ENCODE results near the gene DDI2.
"Not testable (repeated sequence)": the region's sequence is repeated elsewhere in the genome, so short reads cannot be mapped to it uniquely, and the experiment has no call there.

The DDI2 gene

DNA sequence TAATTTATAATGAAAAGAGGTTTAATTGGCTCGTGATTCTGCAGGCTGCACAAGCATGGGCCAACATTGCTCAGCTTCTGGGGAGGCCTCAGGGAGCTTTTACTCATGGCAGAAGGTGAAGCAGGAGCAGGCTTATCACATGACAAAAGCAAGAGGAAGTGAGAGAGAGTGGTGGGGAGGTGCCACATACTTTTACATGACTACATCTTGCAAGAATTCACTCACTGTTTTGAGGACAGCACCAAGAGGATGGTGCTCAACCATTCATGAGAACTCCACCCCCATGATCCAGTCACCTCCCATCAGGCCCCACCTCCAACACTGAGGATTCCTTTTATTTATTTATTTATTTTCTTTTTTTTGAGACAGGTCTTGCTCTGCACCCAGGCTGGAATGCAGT, 61.3 kb downstream of the DDI2 start:
- DNase-seq (ENCODE audit: low read depth in 2 of 2) = no peak

- no peak for DNase-seq (ENCODE audit: low read depth in 2 of 2)
Observed at GRCh38 chr1:15680131-15680530, 62.9 kb downstream of the DDI2 start.

DNA sequence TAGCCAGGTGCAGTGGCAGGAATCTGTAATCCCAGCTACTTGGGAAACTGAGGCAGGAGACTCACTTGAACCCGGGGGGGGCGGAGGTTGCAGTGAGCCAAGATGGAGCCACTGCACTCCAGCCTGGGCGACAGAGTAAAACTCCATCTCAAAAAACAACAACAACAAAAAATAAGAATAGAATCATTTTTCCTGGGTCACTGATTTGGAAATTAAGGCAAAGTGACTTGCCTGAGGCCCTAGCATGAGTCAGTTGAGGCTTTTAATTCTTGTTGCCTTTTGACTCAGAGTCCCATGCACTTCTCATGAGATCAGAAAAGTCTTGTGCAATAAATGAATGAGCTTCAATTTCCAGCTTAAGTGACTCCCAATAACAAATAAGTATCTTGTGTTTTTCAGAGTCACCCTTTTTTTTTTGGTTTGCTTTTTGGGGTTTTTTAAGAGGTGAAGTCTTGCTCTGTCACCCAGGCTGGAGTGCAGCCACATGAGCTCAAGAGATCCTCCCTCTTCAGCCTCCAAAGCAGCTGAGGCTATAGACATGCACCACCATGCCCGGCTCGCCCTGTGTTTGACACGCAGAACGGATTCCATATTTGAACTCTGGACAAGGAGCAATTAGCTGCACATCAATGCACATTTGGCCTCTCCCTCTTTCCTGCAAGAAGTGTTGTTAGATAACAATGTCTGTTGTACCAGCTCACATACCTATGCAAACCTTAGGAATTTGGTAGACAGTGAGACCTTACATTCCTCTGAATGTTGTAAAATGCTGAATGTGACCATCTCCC, 63.5 kb downstream of the DDI2 start:
- DNase-seq (ENCODE audit: low read depth in 2 of 2) = no peak

DNA sequence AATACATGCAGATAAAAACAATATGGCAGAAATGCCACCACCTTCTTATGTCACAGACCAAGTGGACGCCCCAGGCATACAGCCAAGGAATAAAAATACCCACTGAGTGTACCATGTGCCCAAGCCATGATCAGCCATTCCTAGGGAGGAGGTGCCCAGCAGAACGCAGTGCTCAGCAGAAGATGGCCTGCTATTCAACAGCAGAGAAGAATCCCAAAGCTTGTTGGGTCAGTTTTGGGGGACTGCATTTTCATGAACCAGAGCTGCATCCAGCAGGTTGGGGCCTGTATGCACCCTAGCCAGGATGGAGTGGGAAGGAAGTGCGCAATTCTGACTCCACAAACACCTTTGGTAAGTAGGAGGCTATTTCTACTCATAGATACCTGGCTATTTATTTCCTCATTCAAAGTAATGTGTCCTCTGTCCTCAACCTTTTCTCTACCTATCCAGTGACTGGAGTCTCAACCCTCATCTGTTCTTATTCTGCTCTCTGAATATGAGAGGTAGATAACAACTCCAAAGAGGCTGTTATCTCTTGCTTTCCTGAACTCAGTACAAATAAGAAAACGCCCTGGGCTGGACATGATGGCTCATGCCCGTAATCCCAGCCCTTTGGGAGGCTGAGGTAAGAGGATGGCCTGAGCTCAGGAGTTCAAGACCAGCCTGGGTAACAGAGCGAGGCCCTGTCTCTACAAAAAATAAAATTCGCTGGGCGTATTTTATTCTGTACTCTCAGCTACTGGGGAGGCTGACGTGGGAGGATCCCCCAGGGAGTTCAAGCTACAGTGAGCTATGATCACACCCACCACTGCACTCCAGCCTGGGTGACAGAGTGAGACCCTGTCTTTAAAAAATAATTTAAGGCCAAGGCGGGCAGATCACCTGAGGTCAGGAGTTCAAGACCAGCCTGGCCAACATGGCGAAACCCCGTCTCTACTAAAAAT, 64.4 kb downstream of the DDI2 start:
- no peak for DNase-seq (ENCODE audit: low read depth in 2 of 2)

GRCh38 chr1:15682936-15683341, 65.7 kb downstream of the DDI2 start:
- no peak for DNase-seq (ENCODE audit: low read depth in 2 of 2)

GRCh38 chr1:15683345-15684039, 66.2 kb downstream of the DDI2 start:
- no peak for DNase-seq (ENCODE audit: low read depth in 2 of 2)

DNA sequence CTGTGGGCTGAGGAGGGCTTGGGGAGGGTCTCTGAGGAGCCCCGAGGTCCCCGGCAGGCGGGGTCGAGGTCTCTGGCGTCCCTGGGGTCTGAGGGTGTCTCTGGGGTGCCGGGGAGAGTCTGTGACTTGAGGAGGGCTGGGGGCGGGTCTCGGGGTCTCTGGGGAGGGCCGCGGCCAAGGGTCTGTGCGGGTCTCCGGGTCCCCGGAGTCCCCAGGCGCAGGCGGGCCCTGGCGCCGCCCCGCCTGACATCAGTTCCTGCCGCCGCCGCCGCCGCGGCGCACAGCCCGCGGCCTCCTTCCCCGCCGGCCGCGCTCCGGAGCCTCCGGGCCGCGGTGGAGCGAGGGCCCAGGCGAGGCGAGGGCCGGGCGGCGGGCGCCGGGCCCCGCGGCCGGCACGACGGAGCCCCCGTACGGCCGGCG, 66.8 kb downstream of the DDI2 start, which contains the start of gene PLEKHM2:
TSS of gene PLEKHM2 (plus strand) at position 279 of the 420 bp plus-strand sequence. CDS start 239 bp downstream, outside the sequence.
- DNase-seq (ENCODE audit: low read depth in 2 of 2) = no peak

DNA sequence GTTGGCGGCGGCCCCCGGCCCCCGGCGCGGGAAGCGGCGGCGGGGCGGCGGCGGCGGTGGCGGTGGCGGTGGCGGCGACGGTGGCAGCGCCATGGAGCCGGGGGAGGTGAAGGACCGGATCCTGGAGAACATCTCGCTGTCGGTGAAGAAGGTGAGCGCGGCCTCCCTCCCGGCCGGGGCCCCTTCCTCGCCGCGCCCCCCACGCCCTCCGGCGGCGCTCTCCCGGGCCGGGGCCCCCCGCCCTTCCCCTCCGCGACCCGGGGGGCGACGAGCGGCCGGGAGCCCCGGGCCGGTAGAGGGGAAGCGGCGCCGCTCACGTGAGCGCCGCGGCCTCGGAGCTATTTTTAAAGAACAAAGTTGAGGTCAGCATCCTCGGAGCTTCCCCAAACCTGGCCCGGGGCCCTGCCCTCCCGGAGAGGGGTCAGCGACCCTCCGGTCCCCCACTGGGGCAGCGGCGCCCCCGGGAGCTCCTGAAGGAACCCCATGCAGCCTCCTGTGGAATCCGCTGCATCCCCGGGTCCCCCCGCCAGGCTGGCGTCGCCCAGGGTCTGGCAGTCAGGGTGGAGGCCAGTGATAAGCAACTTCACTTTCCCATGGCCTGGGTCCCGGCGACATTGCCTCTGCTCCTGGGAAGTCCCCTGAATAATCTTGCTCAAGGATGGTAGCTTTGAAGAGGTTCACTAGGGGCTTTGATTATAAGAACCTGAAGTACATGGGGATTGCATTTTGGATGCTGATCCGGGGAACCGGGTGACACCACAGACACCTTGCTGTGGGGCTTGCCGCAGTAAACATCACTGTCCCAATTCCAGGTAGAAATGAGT, 67.4 kb downstream of the DDI2 start:
- no peak for DNase-seq (ENCODE audit: low read depth in 2 of 2)

- DNase-seq (ENCODE audit: low read depth in 2 of 2) = no peak
Observed at GRCh38 chr1:15685820-15686219, 68.6 kb downstream of the DDI2 start.

- DNase-seq (ENCODE audit: low read depth in 2 of 2) = no peak
Observed at GRCh38 chr1:15687446-15687845, 70.2 kb downstream of the DDI2 start.

DNA sequence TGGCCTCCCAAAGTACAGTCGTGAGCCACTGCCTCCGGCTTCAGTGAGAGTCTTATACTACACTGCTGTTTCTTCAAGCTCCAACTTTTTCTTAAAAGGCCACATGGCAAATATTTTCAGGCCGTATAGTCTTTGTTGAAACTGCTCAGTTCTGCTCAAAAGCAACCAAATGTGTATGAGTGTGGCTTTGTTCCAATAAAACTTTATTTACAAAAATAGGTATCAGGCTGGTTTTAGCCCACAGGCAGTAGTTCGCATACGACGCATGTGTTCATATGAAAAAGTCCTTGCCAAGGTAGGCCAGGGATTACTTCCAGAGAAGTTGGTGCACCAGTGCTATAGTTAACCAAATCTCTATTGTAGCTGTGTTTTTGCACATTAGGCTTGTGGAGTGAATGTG, 73.1 kb downstream of the DDI2 start:
- no peak for DNase-seq (ENCODE audit: low read depth in 2 of 2)

GRCh38 chr1:15691434-15692032, 74.3 kb downstream of the DDI2 start:
- no peak for DNase-seq (ENCODE audit: low read depth in 2 of 2)

GRCh38 chr1:15692121-15692682, 74.9 kb downstream of the DDI2 start:
- no peak for DNase-seq (ENCODE audit: low read depth in 2 of 2)

GRCh38 chr1:15693371-15693770, 76.1 kb downstream of the DDI2 start:
- DNase-seq (ENCODE audit: low read depth in 2 of 2) = no peak

- no peak for DNase-seq (ENCODE audit: low read depth in 2 of 2)
Observed at GRCh38 chr1:15696956-15697521, 79.8 kb downstream of the DDI2 start.

DNA sequence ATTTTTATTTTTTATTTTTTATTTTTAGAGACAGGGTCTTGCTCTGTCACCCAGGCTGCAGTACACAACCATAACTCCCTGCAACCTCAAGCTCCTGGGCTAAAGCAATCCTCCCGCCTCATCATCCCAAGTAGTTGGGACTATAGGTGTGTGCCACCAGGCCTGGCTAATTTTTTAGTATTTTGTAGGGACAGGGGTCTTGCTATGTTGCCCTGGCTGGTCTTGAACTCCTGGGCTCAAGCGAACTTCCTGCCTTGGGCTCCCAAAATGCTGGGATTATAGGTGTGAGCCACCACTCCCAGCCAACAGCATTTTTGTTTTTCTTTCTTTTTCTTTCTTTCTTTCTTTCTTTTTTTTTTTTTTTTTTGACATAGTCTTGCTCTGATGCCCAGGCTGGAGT, 80.9 kb downstream of the DDI2 start:
- DNase-seq (ENCODE audit: low read depth in 2 of 2) = no peak

DNA sequence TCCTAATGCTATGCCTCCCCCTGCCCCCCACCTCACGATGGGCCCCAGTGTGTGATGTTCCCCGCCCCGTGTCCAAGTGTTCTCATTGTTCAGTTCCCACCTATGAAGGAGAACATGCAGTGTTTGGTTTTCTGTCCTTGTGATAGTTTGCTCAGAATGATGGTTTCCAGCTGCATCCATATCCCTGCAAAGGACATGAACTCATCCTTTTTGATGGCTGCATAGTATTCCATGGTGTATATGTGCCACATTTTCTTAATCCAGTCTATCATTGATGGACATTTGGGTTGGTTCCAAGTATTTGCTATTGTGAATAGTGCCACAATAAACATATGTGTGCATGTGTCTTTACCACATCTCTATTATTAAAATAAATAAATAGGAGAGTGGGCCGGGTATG, 82.1 kb downstream of the DDI2 start:
- not testable (repeated sequence) for DNase-seq (ENCODE audit: low read depth in 2 of 2)

DNA sequence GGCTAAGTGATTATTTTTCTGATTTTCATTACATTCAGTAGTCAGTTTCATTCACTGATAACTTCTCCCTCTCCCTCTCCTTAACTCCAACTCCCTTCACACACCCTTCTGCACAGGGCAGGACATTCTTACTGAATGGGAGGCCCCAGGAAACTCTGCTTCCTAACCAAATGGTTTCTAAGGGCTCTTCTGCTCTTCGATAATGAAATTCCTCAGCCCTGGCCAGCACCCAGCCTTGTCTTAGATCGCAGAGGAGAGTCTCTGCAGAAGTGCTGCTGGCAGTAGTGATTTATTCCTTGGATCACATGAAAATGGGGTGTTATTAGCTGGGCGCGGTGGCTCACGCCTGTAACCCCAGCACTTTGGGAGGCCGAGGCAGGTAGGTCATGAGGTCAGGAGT, 83.2 kb downstream of the DDI2 start:
- no peak for DNase-seq (ENCODE audit: low read depth in 2 of 2)

GRCh38 chr1:15701784-15702183, 84.5 kb downstream of the DDI2 start:
- DNase-seq (ENCODE audit: low read depth in 2 of 2) = no peak
